GM19328 (cell line): ENCODE results near the gene MAN1A1.
"Not testable (repeated sequence)": the region's sequence is repeated elsewhere in the genome, so short reads cannot be mapped to it uniquely, and the experiment has no call there.

Experiments used
- ATAC-seq: cut with Tn5 transposase; IDR thresholded peaks from one replicate; pipeline ENCODE4 v1.9.1; 2021; ENCODE audit warnings: mild to moderate bottlenecking, moderate library complexity; ENCODE audit not compliant: unreplicated experiment

The MAN1A1 gene

DNA sequence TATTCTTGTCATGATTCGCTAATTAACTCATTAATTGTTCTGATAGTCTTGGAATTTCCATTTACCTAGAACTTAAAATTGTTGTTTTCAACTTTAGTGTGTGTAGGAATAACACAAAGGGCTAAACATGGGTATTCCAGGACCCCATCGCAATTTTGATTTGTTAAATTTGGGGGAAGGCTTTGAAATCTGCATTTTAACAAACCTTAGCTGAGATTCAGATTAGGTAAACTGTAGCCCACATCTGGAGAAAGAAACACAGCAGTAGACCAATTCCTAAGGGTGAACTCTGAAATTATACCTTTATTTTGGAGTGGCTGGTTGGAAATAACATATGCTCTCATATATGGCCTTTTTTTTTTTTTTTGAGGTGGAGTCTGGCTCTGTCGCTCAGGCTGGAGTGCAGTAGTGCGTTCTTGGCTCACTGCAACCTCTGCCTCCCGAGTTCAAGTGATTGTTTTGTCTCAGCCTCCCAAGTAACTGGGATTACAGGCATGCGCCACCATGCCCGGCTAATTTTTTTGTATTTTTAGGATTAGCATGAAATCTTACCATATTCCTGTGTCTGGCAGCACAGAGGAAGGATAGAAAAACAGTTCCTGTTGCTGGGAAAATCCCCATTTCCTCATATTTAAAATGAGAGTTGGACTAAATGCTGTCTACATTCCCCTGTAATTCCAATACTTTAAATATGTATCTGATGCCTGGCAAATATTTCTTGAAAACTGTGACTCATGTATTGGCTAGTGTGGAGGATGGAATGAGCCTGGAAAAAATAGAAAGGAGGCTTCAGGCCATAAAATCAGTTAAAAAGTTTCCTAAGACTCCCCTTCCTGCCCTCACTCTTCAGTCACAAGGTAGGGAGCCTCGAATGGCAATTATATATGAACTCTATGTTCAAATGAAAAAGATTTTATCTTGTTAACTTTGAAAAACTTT is 174.4 kb downstream of the MAN1A1 start:
- ATAC-seq: no peak

DNA sequence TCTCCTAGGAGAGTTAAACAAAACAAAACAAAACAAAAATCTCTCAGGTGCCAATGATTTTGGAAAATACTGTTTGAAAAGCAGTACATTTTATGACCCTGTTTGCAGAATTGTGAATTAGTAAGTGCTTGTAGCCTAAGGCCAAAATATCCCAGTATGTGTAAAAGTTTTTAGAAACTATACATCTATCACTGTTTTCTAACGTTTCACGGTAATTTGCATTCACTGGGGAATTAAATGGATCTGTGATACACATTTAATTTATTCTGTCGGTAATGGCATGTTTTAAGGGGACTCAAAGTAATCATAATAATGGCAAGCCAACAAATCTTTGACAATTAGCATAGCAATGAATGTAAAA is 175.5 kb downstream of the MAN1A1 start:
- ATAC-seq: no peak

DNA sequence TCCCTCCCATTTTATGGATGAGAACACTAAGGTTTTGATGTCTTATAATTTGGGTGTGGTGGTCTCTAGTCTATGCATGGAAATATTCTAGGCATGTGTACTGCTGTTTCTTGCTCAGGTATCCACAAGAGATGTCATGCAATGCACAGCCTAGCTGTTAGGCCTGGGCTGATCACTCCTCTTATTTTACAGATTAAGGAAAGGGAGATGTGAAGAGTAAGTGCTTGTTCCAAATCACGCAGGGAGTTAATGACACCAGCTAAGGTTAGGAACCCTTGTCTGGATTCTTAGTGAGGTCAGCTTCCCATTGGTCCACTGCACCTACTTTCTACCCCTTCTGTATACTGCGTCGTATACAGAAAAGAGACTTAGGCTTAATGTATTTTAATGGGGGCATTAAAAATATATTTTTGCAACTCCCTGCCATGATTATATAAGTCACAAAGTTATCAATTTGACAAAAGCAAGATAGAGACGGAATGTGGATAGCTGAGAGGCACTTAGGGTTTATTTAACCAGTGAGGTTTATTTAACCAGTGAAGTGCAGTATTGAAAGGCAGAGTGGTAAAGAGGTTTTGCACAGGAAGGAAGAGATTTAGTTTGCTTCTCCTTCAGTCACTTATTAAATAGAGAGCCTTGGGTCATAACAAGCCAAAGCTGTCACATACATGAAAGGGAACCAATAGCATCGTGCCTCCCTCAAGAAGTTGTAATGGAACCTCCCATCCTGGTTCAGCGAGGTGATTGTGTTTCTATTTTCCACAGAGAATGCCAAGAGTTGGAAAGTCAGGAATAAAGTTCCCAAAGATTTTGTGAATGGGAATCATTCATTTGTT is 176.1 kb downstream of the MAN1A1 start:
- no peak for ATAC-seq

DNA sequence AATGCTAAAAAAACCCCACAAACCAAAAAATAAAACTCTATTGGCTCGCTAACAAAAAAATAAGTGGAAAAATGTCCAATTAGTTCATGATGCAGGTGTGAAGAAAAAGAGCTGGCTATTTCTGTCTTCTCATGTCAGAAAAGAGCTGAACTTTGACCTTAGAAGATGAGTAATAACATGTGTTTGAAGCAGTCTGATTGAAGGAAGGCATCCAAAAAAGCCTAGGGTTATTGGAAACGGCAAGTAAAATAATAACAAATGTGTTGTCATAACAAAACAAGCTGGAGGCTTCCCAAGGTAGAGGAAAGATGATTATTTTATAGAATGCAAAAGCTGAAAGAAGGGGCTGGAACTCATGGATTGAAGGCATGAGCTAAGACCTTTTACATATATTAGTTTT is 176.7 kb downstream of the MAN1A1 start:
- ATAC-seq: no peak

DNA sequence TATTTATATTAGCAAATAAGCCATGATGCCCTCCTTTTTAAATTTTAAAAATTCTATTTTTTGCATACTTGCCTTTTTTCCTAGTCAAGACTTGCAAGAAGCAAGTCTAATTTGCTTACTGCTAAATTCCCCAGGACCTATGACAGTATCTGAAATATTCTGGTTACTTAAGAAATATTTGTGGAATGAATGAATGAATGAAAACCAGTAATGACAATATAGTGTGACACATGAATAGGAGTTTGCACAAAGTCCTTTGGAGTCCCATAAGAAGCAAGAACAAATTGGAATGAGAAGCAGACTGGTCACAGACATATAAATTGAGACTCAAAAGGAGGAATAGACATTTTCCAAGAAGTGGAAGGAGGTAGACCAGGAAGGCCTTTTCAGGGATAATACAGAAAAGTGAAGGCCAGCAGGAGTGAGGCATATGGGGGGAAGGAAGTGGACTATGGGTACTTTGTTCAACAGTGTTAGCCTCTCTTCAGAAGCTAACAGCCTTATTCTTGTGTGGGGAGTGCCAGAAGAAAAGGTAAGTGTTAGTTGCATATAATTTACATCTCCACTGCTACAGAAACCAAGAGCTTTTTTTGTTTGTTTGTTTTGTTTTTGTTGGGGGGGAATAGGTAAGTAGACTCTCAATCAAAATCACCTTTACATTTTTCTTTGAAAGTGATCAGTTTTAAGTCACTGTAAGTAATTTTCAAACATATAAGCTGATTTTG is 177.5 kb downstream of the MAN1A1 start:
- no peak for ATAC-seq

DNA sequence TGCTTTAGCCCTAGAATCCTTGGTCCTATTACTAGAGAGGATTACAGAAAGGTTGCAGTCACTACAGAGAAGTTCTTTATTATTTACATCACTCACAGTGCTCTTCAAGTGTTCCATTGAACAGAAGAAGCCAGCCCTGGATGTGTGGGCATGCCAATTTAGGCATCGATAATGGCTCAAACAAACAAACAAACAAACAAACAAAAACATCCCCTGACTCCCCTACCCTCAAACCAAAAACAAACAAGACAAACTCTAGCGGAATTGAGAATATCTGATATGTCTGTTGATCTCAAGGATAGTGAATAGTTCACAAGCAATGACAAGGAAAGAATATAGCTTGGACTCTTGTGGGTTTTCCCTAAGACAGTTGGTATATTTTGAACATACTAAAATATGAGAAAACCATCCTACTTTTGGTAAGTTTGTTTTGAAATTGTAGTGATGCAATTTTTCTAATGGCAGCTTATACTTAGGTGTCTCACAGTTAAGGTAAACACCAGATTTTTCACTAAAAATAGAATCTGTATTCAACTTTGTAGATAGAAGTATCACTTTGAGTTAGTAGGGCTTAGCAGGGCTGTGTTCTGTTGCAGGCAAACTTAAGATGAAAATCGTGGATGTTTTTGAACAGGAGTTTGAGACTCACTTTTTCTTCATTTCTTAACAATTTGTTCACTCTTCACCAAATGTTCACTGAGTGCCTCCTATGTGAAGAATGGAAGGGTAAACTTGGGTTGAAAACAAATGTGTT is 178.3 kb downstream of the MAN1A1 start:
- ATAC-seq: no peak

DNA sequence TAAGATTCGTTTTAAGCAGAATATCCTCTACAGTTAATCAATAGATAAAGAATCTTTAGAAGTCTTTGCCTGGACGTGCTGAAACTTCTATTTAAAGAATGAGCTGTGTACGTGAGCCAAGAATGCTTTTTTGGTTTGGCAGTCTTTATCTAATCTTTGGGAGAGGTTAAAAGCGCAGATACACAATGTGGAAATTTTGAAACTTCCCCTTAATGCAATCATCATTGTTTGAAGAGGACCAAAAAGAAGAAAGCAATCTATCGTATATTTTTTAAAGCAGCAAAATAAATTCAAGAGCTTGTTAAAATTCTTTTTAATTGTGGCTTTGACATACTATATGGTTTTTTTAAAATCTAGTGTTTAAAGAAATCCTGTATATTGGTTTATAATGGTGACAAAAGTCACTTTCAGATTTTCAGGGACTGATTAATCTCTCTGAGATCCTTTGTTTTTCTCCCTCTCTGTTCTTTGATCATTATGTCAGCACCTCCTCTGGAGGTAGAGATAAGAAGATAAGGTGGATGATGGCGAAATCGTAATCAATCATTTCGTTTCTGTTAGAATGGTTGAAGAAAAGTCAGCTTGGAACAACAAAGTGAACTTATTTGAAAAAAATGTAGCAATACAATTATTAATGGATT is 179.0 kb downstream of the MAN1A1 start:
- ATAC-seq: no peak

DNA sequence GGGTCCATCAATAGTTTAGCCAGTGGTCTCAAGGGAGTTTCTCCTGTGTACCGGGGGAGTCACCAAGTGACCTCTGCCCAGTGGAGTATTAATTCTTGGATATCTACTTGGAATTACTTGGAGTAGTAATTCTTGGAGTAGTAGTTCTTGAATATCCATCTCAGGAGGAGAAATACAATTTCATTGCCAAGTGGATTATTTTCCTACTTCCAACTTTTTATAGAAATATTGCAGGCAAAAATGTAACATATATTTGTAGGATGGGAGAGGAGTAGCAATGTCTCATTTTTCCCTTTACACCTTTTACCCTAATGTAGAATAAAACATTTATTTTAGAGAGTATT is 179.5 kb downstream of the MAN1A1 start:
- ATAC-seq: no peak

DNA sequence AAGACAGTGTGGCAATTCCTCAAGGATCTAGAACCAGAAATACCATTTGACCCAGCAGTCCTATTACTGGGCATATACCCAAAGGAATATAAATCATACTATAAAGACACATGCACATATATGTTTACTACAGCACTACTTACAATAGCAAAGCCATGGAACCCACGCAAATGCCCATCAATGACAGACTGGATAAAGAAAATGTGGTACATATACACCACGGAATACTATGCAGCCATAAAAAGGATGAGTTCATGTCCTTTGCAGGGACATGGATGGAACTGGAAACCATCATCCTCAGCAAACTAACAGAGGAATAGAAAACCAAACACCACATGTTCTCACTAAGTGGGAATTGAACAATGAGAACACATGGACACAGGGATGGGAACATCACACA is 180.2 kb downstream of the MAN1A1 start:
- not testable (repeated sequence) for ATAC-seq

DNA sequence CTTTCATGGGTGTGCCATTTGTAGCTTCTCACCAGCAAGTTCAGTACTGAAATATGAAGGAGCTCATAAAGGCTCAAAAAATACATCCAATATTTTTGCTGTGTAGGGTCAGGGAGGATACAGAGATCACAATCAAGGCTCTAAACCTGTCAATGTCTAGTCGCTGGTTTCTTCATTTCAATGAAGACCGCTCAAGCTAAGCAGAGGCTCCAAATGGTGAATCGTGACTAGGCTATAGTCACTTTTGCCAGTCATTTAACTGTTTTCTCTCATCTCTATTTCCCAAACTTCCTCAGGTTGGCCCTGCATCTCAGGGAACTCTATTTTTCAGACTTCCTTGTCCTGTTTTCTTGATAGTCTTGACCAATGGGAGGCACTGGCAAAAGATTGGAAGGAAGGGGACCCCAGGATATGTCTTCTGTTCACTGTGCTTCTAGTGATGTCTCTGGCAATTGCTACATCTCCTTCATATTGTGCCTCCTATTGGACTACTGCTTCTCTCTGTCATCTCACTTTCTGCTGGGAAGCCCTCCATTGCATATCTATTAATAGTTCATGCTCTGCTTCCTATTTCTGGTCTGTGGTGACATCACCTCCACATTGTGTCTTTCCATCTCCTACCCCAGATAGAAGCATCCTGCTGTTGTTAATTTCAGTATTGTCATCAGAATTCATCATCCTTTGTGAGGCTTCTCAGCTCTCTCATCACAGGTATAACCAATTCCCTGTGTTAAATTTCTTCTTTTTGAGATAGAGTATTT is 183.4 kb downstream of the MAN1A1 start:
- ATAC-seq: no peak

DNA sequence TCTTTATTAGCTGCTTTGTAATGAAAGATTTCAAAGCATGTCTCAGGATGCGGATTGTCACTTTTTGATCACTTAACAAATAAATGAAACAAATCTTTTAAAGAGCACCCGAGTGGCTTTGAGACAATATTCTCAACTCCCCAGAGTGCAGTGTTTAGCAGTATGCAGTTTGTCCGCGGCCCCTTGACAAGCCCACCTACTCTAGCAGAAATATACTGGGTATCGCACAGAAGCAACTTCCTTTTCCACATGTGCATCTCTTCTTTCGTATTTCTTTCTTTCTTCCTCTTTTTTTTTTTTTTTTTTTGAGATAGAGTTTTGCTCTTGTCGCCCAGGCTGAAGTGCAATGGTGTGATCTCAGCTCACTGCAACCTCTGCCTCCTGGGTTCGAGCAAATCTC is 186.6 kb downstream of the MAN1A1 start:
- no peak for ATAC-seq

DNA sequence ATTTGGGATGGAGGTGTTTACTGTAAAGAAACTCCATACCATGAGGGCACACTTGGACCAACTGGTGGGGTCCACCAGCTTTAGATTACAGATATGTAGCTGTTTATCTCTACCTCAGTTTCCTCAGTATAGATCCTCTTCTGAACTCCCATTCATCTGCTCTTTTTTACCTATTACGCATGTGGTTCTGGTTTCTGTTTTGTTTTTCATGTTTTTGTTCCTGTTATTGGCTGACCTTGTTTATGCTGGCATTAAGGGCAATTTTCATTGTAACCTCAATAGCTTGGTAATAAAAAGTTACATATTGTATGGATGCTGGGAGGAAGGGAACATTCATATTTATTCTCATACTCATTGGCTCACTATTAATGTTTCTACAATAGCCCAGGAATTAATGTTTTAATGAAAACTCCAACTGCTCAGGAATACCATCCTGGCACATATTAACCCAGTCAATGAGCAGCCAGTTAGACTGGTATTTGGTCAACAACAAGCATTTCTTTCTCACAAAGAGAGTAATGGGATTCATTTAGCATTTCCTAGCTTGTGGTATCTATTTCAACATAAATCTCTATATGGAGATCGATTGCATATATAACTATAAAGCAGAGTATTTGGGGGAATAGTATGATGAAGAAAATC is 187.3 kb downstream of the MAN1A1 start:
- peak; percentile 49 for ATAC-seq

DNA sequence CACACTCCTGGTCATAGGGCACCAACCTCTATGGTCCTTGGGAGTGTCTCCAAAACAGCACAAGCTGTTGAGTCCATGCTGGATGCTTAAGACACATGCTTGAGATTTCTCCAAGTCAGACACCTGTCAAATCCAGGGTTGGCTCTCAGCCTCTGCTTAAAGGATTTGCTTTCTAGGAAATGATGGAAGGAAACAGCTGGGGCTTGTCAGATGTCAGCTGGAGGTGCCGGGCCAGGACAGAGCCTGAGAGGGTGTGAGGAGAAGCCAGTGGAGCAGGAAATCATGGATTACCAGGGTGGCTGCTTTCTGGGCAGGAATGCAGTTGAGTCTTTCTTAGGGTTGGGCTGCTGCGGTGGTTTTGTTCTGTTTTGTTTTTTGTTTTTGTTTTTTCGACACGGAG is 188.1 kb downstream of the MAN1A1 start:
- ATAC-seq: no peak

DNA sequence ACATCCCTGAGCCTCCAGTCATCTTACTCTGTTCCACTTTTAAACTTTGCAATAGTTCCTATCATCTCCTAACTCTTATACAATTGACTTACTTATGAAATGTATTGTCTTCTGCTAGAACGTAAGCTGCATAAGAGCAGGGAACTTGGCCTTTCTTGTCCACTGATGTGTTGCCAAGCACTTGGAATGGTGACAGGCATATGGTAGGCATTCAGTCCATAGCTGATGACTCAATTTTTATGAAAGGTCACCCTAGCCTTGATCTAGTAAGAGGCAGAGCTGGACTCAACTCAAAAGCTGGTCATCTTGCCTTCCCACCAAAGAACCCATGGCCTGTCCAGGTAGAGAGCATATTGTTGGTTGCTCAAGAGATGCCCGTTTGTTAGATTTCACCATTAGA is 188.7 kb downstream of the MAN1A1 start:
- no peak for ATAC-seq

DNA sequence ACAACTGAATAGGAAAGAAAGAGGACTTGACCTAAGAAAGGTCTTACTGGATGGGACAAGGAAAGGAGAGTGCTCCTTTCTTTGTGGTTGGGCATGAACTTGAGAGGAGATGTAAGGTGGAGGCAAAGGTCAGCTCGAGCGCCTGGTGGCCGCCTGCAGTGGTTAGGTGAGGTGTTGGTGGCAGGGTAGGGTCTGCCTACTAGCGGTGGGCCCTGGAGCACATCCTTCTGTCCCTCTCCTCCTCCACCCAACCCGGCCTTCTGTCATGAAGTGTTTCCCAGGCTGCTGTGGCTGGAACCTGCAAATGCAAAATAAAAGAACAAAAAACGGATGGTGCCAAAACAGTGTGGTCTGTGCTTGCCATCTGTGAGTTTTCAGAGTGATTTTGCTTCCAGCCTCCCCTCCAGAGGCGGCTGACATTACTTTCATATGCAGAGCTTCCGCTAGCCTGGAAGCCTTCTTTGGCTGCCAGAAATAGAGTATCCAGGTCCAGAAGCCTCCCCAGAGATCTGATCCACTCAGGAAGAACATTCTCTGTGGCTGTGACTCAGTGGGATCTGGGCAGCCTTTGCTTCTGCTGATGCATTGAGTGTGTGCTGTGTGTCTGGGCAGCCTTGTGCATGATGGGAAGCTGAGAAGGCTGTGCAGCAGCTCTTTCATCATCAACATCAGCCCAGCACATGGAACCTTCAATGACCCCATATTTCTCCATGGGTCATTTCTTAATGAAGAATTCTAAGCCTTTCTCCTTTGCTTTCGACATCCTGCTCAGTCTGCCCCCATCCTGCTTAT is 191.3 kb downstream of the MAN1A1 start:
- ATAC-seq: no peak

DNA sequence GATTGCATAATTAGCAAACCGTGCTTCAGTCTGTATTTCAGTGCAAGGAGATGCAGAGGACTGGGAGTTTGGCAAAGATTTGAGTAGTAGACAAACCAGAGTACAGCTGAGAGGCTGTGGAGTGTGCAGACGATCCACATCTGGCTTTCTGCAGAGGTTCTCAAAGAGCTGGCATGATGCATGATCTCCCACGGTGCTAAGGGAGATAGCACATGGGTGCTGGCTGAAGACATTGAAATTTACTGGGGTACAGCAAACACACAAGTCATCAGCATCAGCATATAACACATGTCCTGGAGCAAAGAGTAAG is 192.1 kb downstream of the MAN1A1 start:
- ATAC-seq: no peak

DNA sequence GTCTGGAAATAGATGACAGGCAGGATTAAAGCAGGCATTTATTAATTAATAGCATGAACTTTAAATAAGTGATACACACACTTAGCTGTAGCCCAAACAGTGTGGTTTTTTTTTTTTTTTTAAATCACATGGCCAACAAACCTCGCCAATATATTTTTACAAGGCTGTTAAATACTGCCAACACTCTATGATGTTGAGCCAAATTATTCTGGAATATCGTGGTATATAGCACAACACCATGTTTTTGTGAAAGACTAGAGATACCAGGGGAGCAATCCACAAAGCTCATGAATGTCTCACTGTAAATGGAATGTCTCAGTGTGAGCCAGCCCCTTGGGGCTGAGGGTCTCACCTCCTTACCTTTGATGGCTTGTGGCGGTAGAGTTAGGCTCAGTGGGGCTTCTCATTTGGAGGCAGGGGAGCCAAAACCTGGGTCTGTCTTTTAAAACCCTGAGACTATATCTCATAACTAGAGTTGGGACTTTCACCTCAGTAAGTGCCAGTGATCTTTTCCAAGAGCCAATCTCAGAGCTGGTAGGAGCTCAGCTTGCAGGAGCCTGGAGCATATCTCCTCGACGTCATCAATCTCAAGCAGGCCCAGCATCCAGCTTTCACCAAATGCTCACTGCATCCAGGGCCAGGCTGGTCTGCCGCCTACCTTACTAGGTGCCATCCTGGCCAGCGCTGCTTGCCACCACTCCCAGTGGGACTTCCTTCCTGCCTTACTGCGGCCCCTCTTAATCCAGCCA is 192.6 kb downstream of the MAN1A1 start:
- no peak for ATAC-seq

DNA sequence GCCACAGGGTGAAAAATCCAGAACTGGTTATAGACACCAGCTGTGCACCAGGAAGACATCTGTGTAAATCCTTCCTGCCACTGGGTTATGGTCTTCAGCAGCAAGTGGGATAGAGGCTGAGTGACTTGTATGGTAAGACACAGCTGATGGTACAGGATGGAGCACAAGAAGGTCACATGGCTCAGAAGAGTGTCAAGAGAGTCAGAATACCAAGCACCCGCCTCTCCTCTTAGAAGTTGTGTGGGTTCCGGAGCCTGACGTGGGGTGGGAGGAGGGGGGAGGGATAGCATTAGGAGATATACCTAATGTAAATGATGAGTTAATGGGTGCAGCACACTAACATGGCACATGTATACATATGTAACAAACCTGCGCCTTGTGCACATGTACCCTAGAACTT is 193.5 kb downstream of the MAN1A1 start:
- ATAC-seq: not testable (repeated sequence)
